ENCODE measurements around the gene BMS1. TPM values are rescaled to one million over a fixed set of nuclear protein-coding genes. Genes with fewer than 3 reads are reported as not detected.

Gene BMS1
- total and polyA plus RNA-seq, 10 of the 15 experiments (the other 5 are each of a cell fraction or from before 2014, with no cell fraction given): 7.6 to 33.6 (median 21.0) TPM

DNA sequence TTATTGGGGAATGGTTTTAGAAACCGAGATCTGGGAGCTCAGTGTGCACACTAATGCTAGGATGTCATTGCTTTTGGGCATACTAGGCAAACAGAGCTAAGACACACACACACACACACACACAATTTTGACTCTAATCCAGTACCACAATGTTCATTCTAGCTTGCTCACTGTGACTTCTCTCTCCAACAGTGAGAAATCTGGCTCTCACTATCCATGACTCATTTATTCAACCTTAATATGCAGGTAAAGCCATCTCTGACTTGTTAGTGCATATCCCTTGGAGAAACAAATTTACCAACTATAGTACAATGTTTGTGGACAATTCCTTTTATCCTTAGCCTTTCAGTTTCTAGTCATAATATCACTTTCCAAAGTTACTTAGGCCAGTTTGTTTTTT is 5.9 kb upstream of the BMS1 start:
- Histone ChIP-seq H3K36me3 (ENCODE audit: control insufficient read depth in 2 of 2, insufficient read depth in 2 of 2, low read length in 1 of 2) (no peaks in the 10 kb centered on the region), H2AFZ (ENCODE audit: control insufficient read depth, low read depth, low read length) (no peak overlapping the region), H3K9me3 (replicated peaks; ENCODE audit: control insufficient read depth, insufficient read depth, low read length) (no peaks in the 10 kb centered on the region; the same call in 2 of the 3 replicates), H3K4me1 (ENCODE audit: control insufficient read depth, insufficient read depth, low read length) (no peaks in the 10 kb centered on the region), H4K20me1 (ENCODE audit: control insufficient read depth, insufficient read depth) (no peaks in the 10 kb centered on the region), H3K4me2 (ENCODE audit: control insufficient read depth, insufficient read depth) (no peak overlapping the region), H3K27ac (ENCODE audit: control insufficient read depth, insufficient read depth) (no peak overlapping the region), H3K79me2 (ENCODE audit: control insufficient read depth, insufficient read depth, low read length) (no peaks in the 10 kb centered on the region), H3K27me3 (replicated peaks in 1 of 2; ENCODE audit: control insufficient read depth in 2 of 2, insufficient read depth in 2 of 2, low read length in 1 of 2) (no peaks in the 10 kb centered on the region), H3K9ac (ENCODE audit: control insufficient read depth, insufficient read depth, low read length) (no peak overlapping the region), H3K4me3 (no peak overlapping the region)
- ATAC-seq: no peak
- CTCF ChIA-PET: no interaction called here
- no peak for FAIRE-seq
- 0% methylated on average over 1 of the region's 1 CpG for WGBS (ENCODE audit: insufficient coverage, insufficient replicate concordance, low lambda C conversion rate, missing lambda C conversion rate)
- TF ChIP-seq IKZF2 (IDR thresholded peaks at IDR 0.05): no peak
- TF ChIP-seq MTA3 (IDR thresholded peaks at IDR 0.05; ENCODE audit: borderline replicate concordance, low read length): no peak
- TF ChIP-seq TARDBP (IDR thresholded peaks at IDR 0.05; ENCODE audit: borderline replicate concordance): no peak
- no peak for TF ChIP-seq RAD21 (IDR thresholded peaks at IDR 0.05; ENCODE audit: insufficient read depth, low read depth, low read length)
- no peak for TF ChIP-seq NFYB (IDR thresholded peaks at IDR 0.05; ENCODE audit: insufficient read depth, low read depth, low read length)
- TF ChIP-seq, protein P1, sequence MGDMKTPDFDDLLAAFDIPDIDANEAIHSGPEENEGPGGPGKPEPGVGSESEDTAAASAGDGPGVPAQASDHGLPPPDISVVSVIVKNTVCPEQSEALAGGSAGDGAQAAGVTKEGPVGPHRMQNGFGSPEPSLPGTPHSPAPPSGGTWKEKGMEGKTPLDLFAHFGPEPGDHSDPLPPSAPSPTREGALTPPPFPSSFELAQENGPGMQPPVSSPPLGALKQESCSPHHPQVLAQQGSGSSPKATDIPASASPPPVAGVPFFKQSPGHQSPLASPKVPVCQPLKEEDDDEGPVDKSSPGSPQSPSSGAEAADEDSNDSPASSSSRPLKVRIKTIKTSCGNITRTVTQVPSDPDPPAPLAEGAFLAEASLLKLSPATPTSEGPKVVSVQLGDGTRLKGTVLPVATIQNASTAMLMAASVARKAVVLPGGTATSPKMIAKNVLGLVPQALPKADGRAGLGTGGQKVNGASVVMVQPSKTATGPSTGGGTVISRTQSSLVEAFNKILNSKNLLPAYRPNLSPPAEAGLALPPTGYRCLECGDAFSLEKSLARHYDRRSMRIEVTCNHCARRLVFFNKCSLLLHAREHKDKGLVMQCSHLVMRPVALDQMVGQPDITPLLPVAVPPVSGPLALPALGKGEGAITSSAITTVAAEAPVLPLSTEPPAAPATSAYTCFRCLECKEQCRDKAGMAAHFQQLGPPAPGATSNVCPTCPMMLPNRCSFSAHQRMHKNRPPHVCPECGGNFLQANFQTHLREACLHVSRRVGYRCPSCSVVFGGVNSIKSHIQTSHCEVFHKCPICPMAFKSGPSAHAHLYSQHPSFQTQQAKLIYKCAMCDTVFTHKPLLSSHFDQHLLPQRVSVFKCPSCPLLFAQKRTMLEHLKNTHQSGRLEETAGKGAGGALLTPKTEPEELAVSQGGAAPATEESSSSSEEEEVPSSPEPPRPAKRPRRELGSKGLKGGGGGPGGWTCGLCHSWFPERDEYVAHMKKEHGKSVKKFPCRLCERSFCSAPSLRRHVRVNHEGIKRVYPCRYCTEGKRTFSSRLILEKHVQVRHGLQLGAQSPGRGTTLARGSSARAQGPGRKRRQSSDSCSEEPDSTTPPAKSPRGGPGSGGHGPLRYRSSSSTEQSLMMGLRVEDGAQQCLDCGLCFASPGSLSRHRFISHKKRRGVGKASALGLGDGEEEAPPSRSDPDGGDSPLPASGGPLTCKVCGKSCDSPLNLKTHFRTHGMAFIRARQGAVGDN (IDR thresholded peaks at IDR 0.05): no peak
- no peak for TF ChIP-seq MYC (IDR thresholded peaks at IDR 0.05; ENCODE audit: insufficient read depth, insufficient read length, insufficient replicate concordance, low read length, severe bottlenecking)
- TF ChIP-seq STAT3 (IDR thresholded peaks at IDR 0.05; ENCODE audit: low read depth, low read length): no peak
- no peak for TF ChIP-seq JUND (IDR thresholded peaks at IDR 0.05; ENCODE audit: low read depth, low read length)
- no peak for TF ChIP-seq BHLHE40 (IDR thresholded peaks at IDR 0.05; ENCODE audit: borderline replicate concordance in 1 of 2, low read depth in 2 of 2, low read length in 1 of 2)
- TF ChIP-seq RFX5 (IDR thresholded peaks at IDR 0.05; ENCODE audit: low read depth, low read length): no peak
- no peak for TF ChIP-seq ZNF622 (IDR thresholded peaks at IDR 0.05)
- TF ChIP-seq CBX3 (IDR thresholded peaks at IDR 0.05; ENCODE audit: borderline replicate concordance, low read depth): no peak
- TF ChIP-seq, protein P2, sequence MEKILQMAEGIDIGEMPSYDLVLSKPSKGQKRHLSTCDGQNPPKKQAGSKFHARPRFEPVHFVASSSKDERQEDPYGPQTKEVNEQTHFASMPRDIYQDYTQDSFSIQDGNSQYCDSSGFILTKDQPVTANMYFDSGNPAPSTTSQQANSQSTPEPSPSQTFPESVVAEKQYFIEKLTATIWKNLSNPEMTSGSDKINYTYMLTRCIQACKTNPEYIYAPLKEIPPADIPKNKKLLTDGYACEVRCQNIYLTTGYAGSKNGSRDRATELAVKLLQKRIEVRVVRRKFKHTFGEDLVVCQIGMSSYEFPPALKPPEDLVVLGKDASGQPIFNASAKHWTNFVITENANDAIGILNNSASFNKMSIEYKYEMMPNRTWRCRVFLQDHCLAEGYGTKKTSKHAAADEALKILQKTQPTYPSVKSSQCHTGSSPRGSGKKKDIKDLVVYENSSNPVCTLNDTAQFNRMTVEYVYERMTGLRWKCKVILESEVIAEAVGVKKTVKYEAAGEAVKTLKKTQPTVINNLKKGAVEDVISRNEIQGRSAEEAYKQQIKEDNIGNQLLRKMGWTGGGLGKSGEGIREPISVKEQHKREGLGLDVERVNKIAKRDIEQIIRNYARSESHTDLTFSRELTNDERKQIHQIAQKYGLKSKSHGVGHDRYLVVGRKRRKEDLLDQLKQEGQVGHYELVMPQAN (conservative IDR thresholded peaks at IDR 0.05): no peak
- TF ChIP-seq FOXM1 (IDR thresholded peaks at IDR 0.05; ENCODE audit: low read depth, low read length): no peak
- no peak for TF ChIP-seq NR2C1 (IDR thresholded peaks at IDR 0.05)
- no peak for TF ChIP-seq SIX5 (IDR thresholded peaks at IDR 0.05; ENCODE audit: low read depth, low read length, severe bottlenecking)
- TF ChIP-seq SREBF2 (IDR thresholded peaks at IDR 0.05; ENCODE audit: low read length): no peak
- TF ChIP-seq JUNB (IDR thresholded peaks at IDR 0.05): no peak
- no peak for TF ChIP-seq RAD51 (IDR thresholded peaks at IDR 0.05)
- SMC1A ChIA-PET (ENCODE audit: uncharacterized antibody, unreplicated experiment): no interaction called here
- DNase-seq (ENCODE audit: low read depth, low spot score): no peak
- POLR2A ChIA-PET: no interaction called here
- intact Hi-C loops (cut with micrococcal nuclease; ENCODE audit: unreplicated experiment) (no loop called here), in situ Hi-C loops (cut with MboI) (loop anchor here (25.0 kb wide), 1 partner anchor 611 kb away; no protein-coding TSS in a partner anchor)
- RAD21 ChIA-PET (ENCODE audit: unreplicated experiment): no interaction called here
- BruUV-seq (replicated peaks): no TSS peak
